Measurements from ENCODE around the gene PLOD2. TPM values are rescaled to one million over a fixed set of nuclear protein-coding genes. Genes with fewer than 3 reads are reported as not detected.

Gene PLOD2
- total RNA-seq, 1 donor from 2014 or later = 45.6 TPM

- H3K27ac Mint-ChIP-seq (ENCODE audit: unreplicated experiment) = no peak overlapping the region
- peaks cover 7% of the 10 kb centered on the region for H3K9me3 Mint-ChIP-seq (ENCODE audit: unreplicated experiment)
- H3K4me3 Mint-ChIP-seq (ENCODE audit: unreplicated experiment) = no peak overlapping the region
- peaks cover 19% of the 10 kb centered on the region for H3K4me1 Mint-ChIP-seq (ENCODE audit: low read depth, unreplicated experiment)
- no peak for DNase-seq
- no peaks in the 10 kb centered on the region for H3K27me3 Mint-ChIP-seq (ENCODE audit: unreplicated experiment)
- no peaks in the 10 kb centered on the region for H3K36me3 Mint-ChIP-seq (ENCODE audit: unreplicated experiment)
- TF ChIP-seq CTCF (IDR thresholded peaks at IDR 0.05; ENCODE audit: partially characterized antibody, unreplicated experiment) = no peak
These were observed 3.5 kb upstream of the PLOD2 start for GRCh38 chr3:146164506-146164905.

GRCh38 chr3:146164071-146164470 is 3.1 kb upstream of the PLOD2 start:
- Mint-ChIP-seq H3K36me3 (ENCODE audit: unreplicated experiment) (no peaks in the 10 kb centered on the region), H3K4me1 (ENCODE audit: low read depth, unreplicated experiment) (peaks cover 19% of the 10 kb centered on the region), H3K4me3 (ENCODE audit: unreplicated experiment) (no peak overlapping the region), H3K9me3 (ENCODE audit: unreplicated experiment) (peaks cover 7% of the 10 kb centered on the region), H3K27ac (ENCODE audit: unreplicated experiment) (no peak overlapping the region), H3K27me3 (ENCODE audit: unreplicated experiment) (no peaks in the 10 kb centered on the region)
- DNase-seq = no peak
- TF ChIP-seq CTCF (IDR thresholded peaks at IDR 0.05; ENCODE audit: partially characterized antibody, unreplicated experiment) = no peak

GRCh38 chr3:146163584-146163983 is 2.6 kb upstream of the PLOD2 start:
- Mint-ChIP-seq H3K4me1 (ENCODE audit: low read depth, unreplicated experiment) (peaks cover 19% of the 10 kb centered on the region), H3K36me3 (ENCODE audit: unreplicated experiment) (no peaks in the 10 kb centered on the region), H3K4me3 (ENCODE audit: unreplicated experiment) (peak overlapping the region; percentile 1), H3K9me3 (ENCODE audit: unreplicated experiment) (peaks cover 7% of the 10 kb centered on the region), H3K27me3 (ENCODE audit: unreplicated experiment) (no peaks in the 10 kb centered on the region), H3K27ac (ENCODE audit: unreplicated experiment) (peak overlapping the region; percentile 0)
- DNase-seq = no peak
- TF ChIP-seq CTCF (IDR thresholded peaks at IDR 0.05; ENCODE audit: partially characterized antibody, unreplicated experiment) = peak; percentile 35

DNA sequence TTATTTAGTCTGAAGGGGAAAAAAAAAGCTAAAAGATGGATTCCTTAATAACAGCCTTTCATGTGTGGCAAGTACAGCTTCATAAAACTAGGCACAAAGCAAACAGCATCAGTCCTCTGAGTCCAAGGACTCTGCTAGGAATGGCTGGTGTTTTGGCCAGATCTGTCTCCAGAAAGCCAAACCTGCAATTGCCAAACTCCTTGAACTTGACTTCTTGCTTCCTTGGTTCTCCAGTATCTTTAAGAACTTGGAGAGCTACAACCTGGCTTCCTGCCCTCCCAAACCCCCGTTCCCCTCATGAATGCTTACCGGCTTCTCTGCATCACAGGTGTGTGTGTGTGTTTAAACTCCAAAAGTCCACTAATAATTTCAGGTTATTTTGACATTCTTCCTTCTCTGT is 1.6 kb upstream of the PLOD2 start:
- TF ChIP-seq CTCF (IDR thresholded peaks at IDR 0.05; ENCODE audit: partially characterized antibody, unreplicated experiment) = no peak
- H3K4me3 Mint-ChIP-seq (ENCODE audit: unreplicated experiment) = peak overlapping the region; percentile 12
- H3K36me3 Mint-ChIP-seq (ENCODE audit: unreplicated experiment) = no peaks in the 10 kb centered on the region
- peaks cover 7% of the 10 kb centered on the region for H3K9me3 Mint-ChIP-seq (ENCODE audit: unreplicated experiment)
- no peak for DNase-seq
- H3K27me3 Mint-ChIP-seq (ENCODE audit: unreplicated experiment) = no peaks in the 10 kb centered on the region
- peaks cover 22% of the 10 kb centered on the region for H3K4me1 Mint-ChIP-seq (ENCODE audit: low read depth, unreplicated experiment)
- H3K27ac Mint-ChIP-seq (ENCODE audit: unreplicated experiment) = no peak overlapping the region

DNA sequence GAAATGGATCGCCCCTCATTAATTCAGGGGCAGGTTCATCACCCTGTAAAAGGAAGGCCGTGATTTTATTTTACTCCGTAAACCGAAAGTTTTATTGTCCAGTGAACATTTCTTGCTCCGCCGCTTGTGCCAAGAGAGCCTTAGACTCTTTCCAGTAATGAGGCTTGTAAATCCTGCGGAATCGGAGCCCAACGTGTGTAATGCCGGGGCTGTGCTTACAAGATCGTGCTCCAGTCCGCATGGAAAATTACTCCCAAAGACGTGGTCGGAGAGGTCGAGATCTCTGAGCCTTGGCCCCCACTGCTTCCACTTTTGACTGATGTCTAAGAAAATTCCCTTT is 649 bp upstream of the PLOD2 start:
- Mint-ChIP-seq H3K9me3 (ENCODE audit: unreplicated experiment) (peaks cover 7% of the 10 kb centered on the region), H3K4me1 (ENCODE audit: low read depth, unreplicated experiment) (peaks cover 20% of the 10 kb centered on the region)
- peak; percentile 21 for DNase-seq

More for the DNA sequence above, 649 bp upstream of the PLOD2 start:
- Mint-ChIP-seq H3K36me3 (ENCODE audit: unreplicated experiment) (no peaks in the 10 kb centered on the region), H3K27ac (ENCODE audit: unreplicated experiment) (peak overlapping the region; percentile 90), H3K27me3 (ENCODE audit: unreplicated experiment) (no peaks in the 10 kb centered on the region), H3K4me3 (ENCODE audit: unreplicated experiment) (peak overlapping the region; percentile 91)
- no peak for TF ChIP-seq CTCF (IDR thresholded peaks at IDR 0.05; ENCODE audit: partially characterized antibody, unreplicated experiment)
